HepG2 (cell line): ENCODE data around the gene CCDC178. TPM values are rescaled to one million over a fixed set of nuclear protein-coding genes. Genes with fewer than 3 reads are reported as not detected.

ENCODE experiments used
- ATAC-seq: fragments of 200-7000 bp; cut with Tn5 transposase; 3 replicates; pipeline ENCODE4 v1.9.1; 2020; ENCODE audit warnings: mild to moderate bottlenecking, moderate library complexity
- BruUV-seq: library from RNA; stranded (reverse); fragments of 400-500 nt; replicated peaks from 2 replicates; lab custom pipeline; 2021; lab: Mats Ljungman, UMichigan
- CTCF ChIA-PET: fragments of 300-600 bp; formaldehyde crosslinking; extraction: SDS; loops from one replicate; lab custom pipeline; 2021; ENCODE audit warnings: low total read pairs, inconsistent platforms, low intra/inter-chr PET ratio; lab: Yijun Ruan, JAX
- POLR2A ChIA-PET: fragments of 350-600 bp; sonication (Branson Sonifier 250); formaldehyde crosslinking; loops from one replicate; lab custom pipeline; 2020; ENCODE audit warnings: antibody characterized with exemption, inconsistent platforms; lab: Yijun Ruan, JAX
- DNase-seq: peaks from one replicate; pipeline ENCODE4 v3.0.0-alpha.2; 2015; ENCODE audit warnings: low spot score
- FAIRE-seq: peaks from 3 replicates; lab custom pipeline; 2011; peaks lifted over from hg19 to GRCh38; lab: Jason Lieb, UNC
- H2AFZ ChIP-seq: one replicate; pipeline ENCODE4 v1.6.1; 2011; ENCODE audit warnings: low read length, inconsistent platforms
- H3K27ac ChIP-seq: fragments of 300-600 bp; 3 replicates; pipeline ENCODE4 v1.8.0; 2011; ENCODE audit warnings: mixed run types, mild to moderate bottlenecking, mixed read lengths, low read length, inconsistent platforms; ENCODE audit not compliant: insufficient read depth; ENCODE audit errors: extremely low read length
- H3K27me3 ChIP-seq, 2 experiments: fragments of 200-600 bp in 1 of 2; 2 replicates in 1 of 2; 3 replicates in 1 of 2; pipeline versions ENCODE4 v1.6.0 to v1.8.0; 2011; ENCODE audit warnings: low read length in 2 of 2, mild to moderate bottlenecking in 2 of 2, moderate library complexity in 2 of 2, inconsistent platforms in 1 of 2; ENCODE audit not compliant: insufficient read depth in 2 of 2, control insufficient read depth in 1 of 2
- H3K36me3 ChIP-seq, 2 experiments: fragments of 200-600 bp in 1 of 2; replicated peaks in 1 of 2; 2 replicates in 1 of 2; 3 replicates in 1 of 2; pipeline versions ENCODE4 v1.5.1 to v1.8.0; 2011; ENCODE audit warnings: low read length in 2 of 2, inconsistent platforms in 1 of 2; ENCODE audit not compliant: insufficient read depth in 2 of 2, control insufficient read depth in 1 of 2
- H3K4me1 ChIP-seq: 2 replicates; pipeline ENCODE4 v1.5.1; 2012; ENCODE audit warnings: low read length, inconsistent platforms; ENCODE audit not compliant: insufficient read depth
- H3K4me2 ChIP-seq: 2 replicates; pipeline ENCODE4 v1.6.0; 2011; ENCODE audit warnings: low read depth, low read length, inconsistent platforms
- H3K4me3 ChIP-seq, 3 experiments: fragments of 200-600 bp in 1 of 3; sonication (generic), shearing (Covaris generic) in 1 of 3; replicated peaks in 1 of 3; 2 replicates each; pipeline ENCODE4 v1.5.1; 2011 to 2016; ENCODE audit warnings: low read length in 3 of 3, inconsistent platforms in 2 of 3, low read depth in 2 of 3, mild to moderate bottlenecking in 2 of 3, control low read depth in 1 of 3, mixed read lengths in 1 of 3; ENCODE audit not compliant: insufficient read depth in 1 of 3
- H3K79me2 ChIP-seq: one replicate; pipeline ENCODE4 v1.6.1; 2011; ENCODE audit warnings: low read length, inconsistent platforms; ENCODE audit not compliant: insufficient read depth
- H3K9ac ChIP-seq: 2 replicates; pipeline ENCODE4 v1.6.0; 2011; ENCODE audit warnings: mild to moderate bottlenecking, low read depth, low read length, inconsistent platforms; ENCODE audit not compliant: insufficient read depth
- H3K9me3 ChIP-seq: 2 replicates; pipeline ENCODE4 v1.5.1; 2012; ENCODE audit warnings: mild to moderate bottlenecking, low read length
- H4K20me1 ChIP-seq: 2 replicates; pipeline ENCODE4 v1.6.0; 2011; ENCODE audit warnings: inconsistent platforms, mild to moderate bottlenecking, low read length, moderate library complexity; ENCODE audit not compliant: insufficient read depth
- BCL6 ChIP-seq: IDR thresholded peaks from 2 replicates; pipeline ENCODE4 v1.6.1; 2016; ENCODE audit warnings: missing genetic modification reagents, missing compliant biosample characterization
- CAMTA2 ChIP-seq: sonication (generic); formaldehyde crosslinking; IDR thresholded peaks from 2 replicates; pipeline ENCODE4 v1.4.0; 2020; ENCODE audit warnings: mild to moderate bottlenecking, missing genetic modification reagents, borderline replicate concordance
- CREBL2 ChIP-seq: sonication (generic); formaldehyde crosslinking; IDR thresholded peaks from 2 replicates; pipeline ENCODE4 v1.8.1; 2023; ENCODE audit warnings: missing genetic modification reagents, mild to moderate bottlenecking, borderline replicate concordance
- DR1 ChIP-seq: sonication (generic); formaldehyde crosslinking; IDR thresholded peaks from 2 replicates; pipeline ENCODE4 v1.8.0; 2021; ENCODE audit warnings: mild to moderate bottlenecking, missing genetic modification reagents, inconsistent platforms
- FOXO4 ChIP-seq: sonication (generic); formaldehyde crosslinking; conservative IDR thresholded peaks from 2 replicates; pipeline ENCODE4 v1.8.1; 2023; ENCODE audit warnings: missing genetic modification reagents
- HOXA3 ChIP-seq: sonication (generic); formaldehyde crosslinking; IDR thresholded peaks from 2 replicates; pipeline ENCODE4 v1.5.0; 2020; ENCODE audit warnings: missing genetic modification reagents
- KAT8 ChIP-seq: IDR thresholded peaks from 2 replicates; pipeline ENCODE4 v1.6.1; 2016; ENCODE audit warnings: missing genetic modification reagents, missing compliant biosample characterization
- MAFK ChIP-seq, 2 experiments: IDR thresholded peaks in 1 of 2; conservative IDR thresholded peaks in 1 of 2; 2 replicates each; pipeline ENCODE4 v1.6.1; 2011; ENCODE audit warnings: improper control_type of control experiment in 2 of 2, low read length in 2 of 2
- PITX1 ChIP-seq: sonication (generic); formaldehyde crosslinking; IDR thresholded peaks from 2 replicates; pipeline ENCODE4 v1.5.1; 2020; ENCODE audit warnings: mild to moderate bottlenecking, missing genetic modification reagents
- REST ChIP-seq, 2 experiments: IDR thresholded peaks; 2 replicates each; pipeline ENCODE4 v1.6.1; 2011 to 2012; ENCODE audit warnings: low read length in 2 of 2, borderline replicate concordance in 1 of 2, low read depth in 1 of 2, mild to moderate bottlenecking in 1 of 2, moderate library complexity in 1 of 2
- STAT5B ChIP-seq: sonication (generic); formaldehyde crosslinking; IDR thresholded peaks from 2 replicates; pipeline ENCODE4 v1.4.0; 2020; ENCODE audit warnings: missing genetic modification reagents
- TMF1 ChIP-seq: sonication (generic); formaldehyde crosslinking; IDR thresholded peaks from 2 replicates; pipeline ENCODE4 v1.8.1; 2022; ENCODE audit warnings: low read depth, missing genetic modification reagents
- ZFYVE20 ChIP-seq: sonication (generic); formaldehyde crosslinking; IDR thresholded peaks from 2 replicates; pipeline ENCODE4 v1.8.0; 2023; ENCODE audit warnings: low read depth, mild to moderate bottlenecking, moderate library complexity, missing genetic modification reagents, borderline replicate concordance
- ZNF160 ChIP-seq: sonication (generic); formaldehyde crosslinking; IDR thresholded peaks from 2 replicates; pipeline ENCODE4 v1.8.0; 2022; ENCODE audit warnings: mild to moderate bottlenecking, inconsistent platforms, missing genetic modification reagents
- ZNF354B ChIP-seq: sonication (generic); formaldehyde crosslinking; IDR thresholded peaks from 2 replicates; pipeline ENCODE4 v1.8.0; 2022; ENCODE audit warnings: mild to moderate bottlenecking, missing genetic modification reagents
- WGBS: methylation state at CpG from one replicate; pipeline ENCODE4 v1.1.6; 2017; ENCODE audit warnings: low lambda C conversion rate; 5-methylcytosine and 5-hydroxymethylcytosine counted together
- in situ Hi-C: cut with HindIII; loops from 2 replicates; pipeline ENCODE4 v1.10.0; 2017; ENCODE audit warnings: low pct_unique_long_range_greater_than_20kb; ENCODE audit not compliant: extremely low pct_ligation_motif_present
- intact Hi-C: fragments of 100-400 bp; cut with micrococcal nuclease; formaldehyde crosslinking; loops from one replicate; pipeline ENCODE4 v1.10.0; 2022; ENCODE audit not compliant: unreplicated experiment
- polyA plus RNA-seq, 8 experiments: library from polyadenylated mRNA; depleted of rRNA in 3 of 8; stranded (reverse) in 7 of 8; unstranded in 1 of 8; fragments of >200 nt; fragmentation: Illumina TruSeq in 4 of 8; extraction: Trizol in 4 of 8; gene quantifications; 2 replicates each; pipeline versions ENCODE4 v1.2.1 to v1.2.3, GENCODE V29; 2011 to 2016; ENCODE audit warnings: low read depth in 4 of 8, missing spikeins in 1 of 8, mixed read lengths in 1 of 8; ENCODE audit not compliant: insufficient read depth in 1 of 8
- total RNA-seq, 5 experiments: library from RNA; depleted of rRNA; stranded (reverse); fragments of >200 nt; fragmentation: Illumina TruSeq; extraction: Trizol; gene quantifications; 2 replicates each; pipeline ENCODE4 v1.2.3, GENCODE V29; 2016; ENCODE audit warnings: low read depth in 1 of 5

CCDC178 gene
- total and polyA plus RNA-seq, 2 of the 13 experiments (the other 11 are each of a cell fraction or from before 2014, with no cell fraction given), result not detected

- DNase-seq, result peak; percentile 12
- no peak for FAIRE-seq
- WGBS, result 1% methylated on average over 5 of the region's 5 CpGs
- Histone ChIP-seq H3K79me2 (no peaks in the 10 kb centered on the region), H3K4me1 (no peaks in the 10 kb centered on the region)
- no TSS peak for BruUV-seq
- TF ChIP-seq BCL6 (CRISPR knock-in tag) (peak; percentile 42; the same call in 1 of the 2 replicates), HOXA3 (no peak), CAMTA2 (CRISPR knock-in tag) (no peak), MAFK (conservative IDR thresholded peaks at IDR 0.05 in 1 of 2, IDR thresholded peaks at IDR 0.05 in 1 of 2; ENCODE audit: low read length in 2 of 2) (no peak), DR1 (CRISPR knock-in tag) (no peak), STAT5B (no peak)
- TF ChIP-seq, all 625 proteins: peak for 1
- ChIA-PET POLR2A (no interaction called here), CTCF (no interaction called here)
- Histone ChIP-seq H3K9ac (no peak overlapping the region), H3K4me2 (no peak overlapping the region), H4K20me1 (no peaks in the 10 kb centered on the region), H3K27me3 (no peaks in the 10 kb centered on the region; a peak in 1 of 5 replicates), H2AFZ (no peak overlapping the region), H3K4me3 (no peak overlapping the region), H3K9me3 (no peaks in the 10 kb centered on the region), H3K36me3 (no peaks in the 10 kb centered on the region), H3K27ac (no peak overlapping the region)
- ATAC-seq, result no peak
- in situ Hi-C loops, result no loop called here
- intact Hi-C loops, result no loop called here
Observed at GRCh38 chr18:33051407-33051806, 389.1 kb downstream of the CCDC178 start.

GRCh38 chr18:33040213-33040612 is 400.3 kb downstream of the CCDC178 start:
- POLR2A ChIA-PET, result no interaction called here
- no peak overlapping the region for H3K4me3 ChIP-seq
- H3K9me3 ChIP-seq, result peaks cover 23% of the 10 kb centered on the region
- no peak overlapping the region for H3K27ac ChIP-seq
- no peak overlapping the region for H3K9ac ChIP-seq
- no peak overlapping the region for H2AFZ ChIP-seq
- H4K20me1 ChIP-seq, result no peaks in the 10 kb centered on the region
- in situ Hi-C loops (no loop called here), intact Hi-C loops (no loop called here)
- FAIRE-seq (no peak), ATAC-seq (no peak), DNase-seq (no peak)
- no TSS peak for BruUV-seq
- H3K4me1 ChIP-seq, result no peaks in the 10 kb centered on the region
- CTCF ChIA-PET, result no interaction called here
- no peaks in the 10 kb centered on the region for H3K36me3 ChIP-seq
- no peaks in the 10 kb centered on the region for H3K27me3 ChIP-seq
- H3K79me2 ChIP-seq, result no peaks in the 10 kb centered on the region
- H3K4me2 ChIP-seq, result no peak overlapping the region
- no peak for TF ChIP-seq ZNF160 (CRISPR knock-in tag)
- TF ChIP-seq KAT8 (CRISPR knock-in tag), result no peak
- no peak for TF ChIP-seq ZNF354B (CRISPR knock-in tag)
- TF ChIP-seq TMF1 (CRISPR knock-in tag), result no peak
- TF ChIP-seq PITX1 (CRISPR knock-in tag), result no peak
- no peak for TF ChIP-seq ZFYVE20 (CRISPR knock-in tag)
- no peak for TF ChIP-seq FOXO4
- TF ChIP-seq CREBL2, result no peak
- no peak for TF ChIP-seq REST (IDR thresholded peaks at IDR 0.05; ENCODE audit: borderline replicate concordance in 1 of 2, low read depth in 1 of 2, low read length in 2 of 2)
